Adipocyte (in vitro differentiated cells): Measurements from ENCODE around the gene RGL1.

Experiments
- DNase-seq: peaks from one replicate; pipeline ENCODE4 v3.0.0-alpha.2; 2015; ENCODE audit warnings: low read depth
- H3K27me3 ChIP-seq: replicated peaks from 2 replicates; pipeline ENCODE4 v1.7.0; 2013; ENCODE audit warnings: mild to moderate bottlenecking, low read length, moderate library complexity; ENCODE audit not compliant: control insufficient read depth, insufficient read depth
- H3K36me3 ChIP-seq: 2 replicates; pipeline ENCODE4 v1.7.0; 2013; ENCODE audit warnings: low read length, mild to moderate bottlenecking, moderate library complexity; ENCODE audit not compliant: control insufficient read depth, insufficient read depth, severe bottlenecking
- H3K4me1 ChIP-seq: 2 replicates; pipeline ENCODE4 v1.7.0; 2013; ENCODE audit warnings: mild to moderate bottlenecking, low read length, moderate library complexity; ENCODE audit not compliant: control insufficient read depth, insufficient read depth
- H3K4me3 ChIP-seq: 2 replicates; pipeline ENCODE4 v1.7.0; 2013; ENCODE audit warnings: mild to moderate bottlenecking, low read length, moderate library complexity
- H3K9ac ChIP-seq: 2 replicates; pipeline ENCODE4 v1.7.0; 2013; ENCODE audit warnings: mild to moderate bottlenecking, low read length, moderate library complexity
- H3K9me3 ChIP-seq: 2 replicates; pipeline ENCODE4 v1.7.0; 2013; ENCODE audit warnings: mild to moderate bottlenecking, low read length, moderate library complexity; ENCODE audit not compliant: control insufficient read depth

The RGL1 gene

GRCh38 chr1:183791319-183791718 lies 13.6 kb upstream of the RGL1 start:
- DNase-seq: no peak
- Histone ChIP-seq H3K4me1 (peaks cover 16% of the 10 kb centered on the region), H3K36me3 (no peaks in the 10 kb centered on the region), H3K9me3 (peaks cover 5% of the 10 kb centered on the region), H3K27me3 (no peaks in the 10 kb centered on the region), H3K4me3 (no peak overlapping the region), H3K9ac (no peak overlapping the region)

GRCh38 chr1:183792300-183792699 lies 12.6 kb upstream of the RGL1 start:
- H3K4me3 ChIP-seq: no peak overlapping the region
- no peak for DNase-seq
- H3K9me3 ChIP-seq: peaks cover 5% of the 10 kb centered on the region

GRCh38 chr1:183794088-183794487 lies 10.8 kb upstream of the RGL1 start:
- H3K36me3 ChIP-seq: no peaks in the 10 kb centered on the region
- no peak overlapping the region for H3K4me3 ChIP-seq
- H3K4me1 ChIP-seq: peaks cover 16% of the 10 kb centered on the region
- peaks cover 5% of the 10 kb centered on the region for H3K9me3 ChIP-seq
- H3K9ac ChIP-seq: no peak overlapping the region
- no peak for DNase-seq
- H3K27me3 ChIP-seq: no peaks in the 10 kb centered on the region

More at GRCh38 chr1:183792300-183792699, 12.6 kb upstream of the RGL1 start:
- Histone ChIP-seq H3K9ac (no peak overlapping the region), H3K27me3 (no peaks in the 10 kb centered on the region), H3K4me1 (peaks cover 16% of the 10 kb centered on the region), H3K36me3 (no peaks in the 10 kb centered on the region)

GRCh38 chr1:183800449-183800848 lies 4.5 kb upstream of the RGL1 start:
- Histone ChIP-seq H3K9ac (no peak overlapping the region), H3K4me1 (peaks cover 5% of the 10 kb centered on the region), H3K4me3 (no peak overlapping the region), H3K9me3 (peaks cover 14% of the 10 kb centered on the region), H3K36me3 (no peaks in the 10 kb centered on the region), H3K27me3 (no peaks in the 10 kb centered on the region)
- no peak for DNase-seq

- H3K9me3 ChIP-seq: peaks cover 14% of the 10 kb centered on the region
- H3K36me3 ChIP-seq: no peaks in the 10 kb centered on the region
Measured at GRCh38 chr1:183801649-183802048, 3.3 kb upstream of the RGL1 start.

GRCh38 chr1:183804387-183804786 lies 533 bp upstream of the RGL1 start:
- Histone ChIP-seq H3K27me3 (no peaks in the 10 kb centered on the region), H3K9ac (peak overlapping the region; percentile 94), H3K9me3 (peaks cover 14% of the 10 kb centered on the region), H3K36me3 (no peaks in the 10 kb centered on the region), H3K4me3 (peak overlapping the region; percentile 95), H3K4me1 (peaks cover 36% of the 10 kb centered on the region)
- DNase-seq: no peak

More at GRCh38 chr1:183801649-183802048, 3.3 kb upstream of the RGL1 start:
- Histone ChIP-seq H3K4me1 (peaks cover 12% of the 10 kb centered on the region), H3K27me3 (no peaks in the 10 kb centered on the region), H3K4me3 (no peak overlapping the region), H3K9ac (no peak overlapping the region)
- DNase-seq: no peak

- peak; percentile 62 for DNase-seq
- H3K9me3 ChIP-seq: peaks cover 11% of the 10 kb centered on the region
- peak overlapping the region; percentile 95 for H3K4me3 ChIP-seq
- no peaks in the 10 kb centered on the region for H3K36me3 ChIP-seq
- H3K27me3 ChIP-seq: no peaks in the 10 kb centered on the region
- peak overlapping the region; percentile 94 for H3K9ac ChIP-seq
- peaks cover 48% of the 10 kb centered on the region for H3K4me1 ChIP-seq
Measured at GRCh38 chr1:183806125-183806524, 1.2 kb downstream of the RGL1 start.

- no peaks in the 10 kb centered on the region for H3K27me3 ChIP-seq
- H3K9ac ChIP-seq: peak overlapping the region; percentile 94
- peaks cover 54% of the 10 kb centered on the region for H3K4me1 ChIP-seq
- H3K4me3 ChIP-seq: peak overlapping the region; percentile 95
- H3K36me3 ChIP-seq: no peaks in the 10 kb centered on the region
- peaks cover 5% of the 10 kb centered on the region for H3K9me3 ChIP-seq
- DNase-seq: peak; percentile 28
Measured at GRCh38 chr1:183806675-183807074, 1.8 kb downstream of the RGL1 start.

- peaks cover 63% of the 10 kb centered on the region for H3K4me1 ChIP-seq
- DNase-seq: peak; percentile 64
- peak overlapping the region; percentile 95 for H3K4me3 ChIP-seq
- no peak overlapping the region for H3K9ac ChIP-seq
- H3K27me3 ChIP-seq: no peaks in the 10 kb centered on the region
- H3K9me3 ChIP-seq: no peaks in the 10 kb centered on the region
- no peaks in the 10 kb centered on the region for H3K36me3 ChIP-seq
Measured at GRCh38 chr1:183807549-183808168, 2.7 kb downstream of the RGL1 start.

GRCh38 chr1:183808296-183809027 lies 3.5 kb downstream of the RGL1 start:
- peak overlapping the region; percentile 9 for H3K4me3 ChIP-seq
- H3K4me1 ChIP-seq: peaks cover 71% of the 10 kb centered on the region
- no peaks in the 10 kb centered on the region for H3K9me3 ChIP-seq
- H3K9ac ChIP-seq: no peak overlapping the region
- H3K27me3 ChIP-seq: no peaks in the 10 kb centered on the region
- no peaks in the 10 kb centered on the region for H3K36me3 ChIP-seq
- DNase-seq: peak; percentile 59

- DNase-seq: no peak
- no peaks in the 10 kb centered on the region for H3K36me3 ChIP-seq
- no peaks in the 10 kb centered on the region for H3K27me3 ChIP-seq
- no peaks in the 10 kb centered on the region for H3K9me3 ChIP-seq
- H3K4me3 ChIP-seq: no peak overlapping the region
- H3K9ac ChIP-seq: no peak overlapping the region
- peaks cover 74% of the 10 kb centered on the region for H3K4me1 ChIP-seq
Measured at GRCh38 chr1:183810121-183810520, 5.2 kb downstream of the RGL1 start.
